ENCODE results near the gene AGMAT.
"Not testable (repeated sequence)": the region's sequence is repeated elsewhere in the genome, so short reads cannot be mapped to it uniquely, and the experiment has no call there.

AGMAT gene

GRCh38 chr1:15610167-15610566, 25.3 kb upstream of the AGMAT start:
- no peak for DNase-seq

GRCh38 chr1:15609631-15610030, 24.8 kb upstream of the AGMAT start:
- DNase-seq = no peak

GRCh38 chr1:15605398-15606383, 20.8 kb upstream of the AGMAT start:
- DNase-seq = no peak

GRCh38 chr1:15604400-15604799, 19.5 kb upstream of the AGMAT start:
- not testable (repeated sequence) for DNase-seq

GRCh38 chr1:15603966-15604282, 19.1 kb upstream of the AGMAT start:
- DNase-seq = not testable (repeated sequence)

GRCh38 chr1:15603050-15603965, 18.5 kb upstream of the AGMAT start:
- DNase-seq = peak; percentile 90

GRCh38 chr1:15598436-15598835, 13.6 kb upstream of the AGMAT start:
- no peak for DNase-seq

GRCh38 chr1:15595809-15596617, 11.2 kb upstream of the AGMAT start:
- no peak for DNase-seq

- DNase-seq = no peak
Observed at GRCh38 chr1:15592285-15592684, 7.4 kb upstream of the AGMAT start.

- DNase-seq = no peak
Observed at GRCh38 chr1:15583016-15583706, 1.7 kb downstream of the AGMAT start.

GRCh38 chr1:15579683-15580047, 5.2 kb downstream of the AGMAT start:
- DNase-seq = no peak

GRCh38 chr1:15578921-15579682, 5.7 kb downstream of the AGMAT start:
- no peak for DNase-seq

GRCh38 chr1:15577691-15578090, 7.2 kb downstream of the AGMAT start:
- DNase-seq = no peak

GRCh38 chr1:15575549-15576150, 9.2 kb downstream of the AGMAT start:
- DNase-seq = no peak

- DNase-seq = no peak
Observed at GRCh38 chr1:15574741-15575140, 10.1 kb downstream of the AGMAT start.

- DNase-seq = no peak
Observed at GRCh38 chr1:15573477-15573876, 11.4 kb downstream of the AGMAT start.

- DNase-seq = no peak
Observed at GRCh38 chr1:15571266-15571665, 13.6 kb downstream of the AGMAT start.

- no peak for DNase-seq
Observed at GRCh38 chr1:15570861-15571260, 14.0 kb downstream of the AGMAT start.

GRCh38 chr1:15568387-15569073, 16.3 kb downstream of the AGMAT start:
- DNase-seq = no peak

GRCh38 chr1:15559189-15559810, 25.6 kb downstream of the AGMAT start:
- no peak for DNase-seq

Data from activated CD4-positive, CD25-positive, alpha-beta regulatory T cell treated with anti-CD3 and anti-CD28 coated beads, Interleukin-2, amount 50 U/mL, for 72 hours (primary cell).